Activated CD4-positive, alpha-beta memory T cell treated with anti-CD3 and anti-CD28 coated beads for 36 hours (primary cell): ENCODE measurements around the gene NUDT8. TPM values are rescaled to one million over a fixed set of nuclear protein-coding genes. Genes with fewer than 3 reads are reported as not detected.
A peak's percentile ranks its signal among the peaks of the same experiment; 100 is the strongest.

Experiments used
- CTCF ChIA-PET: fragments of 350-600 bp; sonication (Branson Sonifier 250); formaldehyde crosslinking; loops from one replicate; lab custom pipeline; 2021; ENCODE audit warnings: antibody characterized with exemption, inconsistent platforms; lab: Charles Lee
- POLR2A ChIA-PET: fragments of 350-600 bp; sonication (Branson Sonifier 250); formaldehyde crosslinking; loops from one replicate; lab custom pipeline; 2021; ENCODE audit warnings: antibody characterized with exemption; lab: Charles Lee
- DNase-seq: peaks from one replicate; pipeline ENCODE4 v3.0.0-alpha.2; 2020
- H3K27ac Mint-ChIP-seq: one replicate; pipeline ENCODE4 v1.8.0; 2021; ENCODE audit warnings: mixed read lengths
- H3K27me3 Mint-ChIP-seq: one replicate; pipeline ENCODE4 v1.8.0; 2021; ENCODE audit warnings: mixed read lengths
- H3K36me3 Mint-ChIP-seq: one replicate; pipeline ENCODE4 v1.8.0; 2021; ENCODE audit warnings: mixed read lengths
- H3K4me1 Mint-ChIP-seq: one replicate; pipeline ENCODE4 v1.8.0; 2021; ENCODE audit warnings: low read depth, mixed read lengths
- H3K4me3 Mint-ChIP-seq: one replicate; pipeline ENCODE4 v1.8.0; 2021; ENCODE audit warnings: mild to moderate bottlenecking, mixed read lengths
- H3K9me3 Mint-ChIP-seq: one replicate; pipeline ENCODE4 v1.8.0; 2021; ENCODE audit warnings: mixed read lengths
- intact Hi-C: fragments of 100-400 bp; cut with micrococcal nuclease; formaldehyde crosslinking; loops from one replicate; pipeline ENCODE4 v1.15.1; 2023
- total RNA-seq, 2 experiments: library from RNA; stranded (reverse); gene quantifications; one replicate each; pipeline ENCODE4 v1.2.3, GENCODE V29; 2021

Gene NUDT8
- 10 to 100 TPM; 23.3 to 24.3 TPM for total RNA-seq

- peak within 1 kb of the TSS; percentile 88 for H3K27ac Mint-ChIP-seq
- peak within 1 kb of the TSS; percentile 81 for H3K4me3 Mint-ChIP-seq
- no peaks in the 10 kb centered on the region for H3K9me3 Mint-ChIP-seq
- peaks cover 6% of the 10 kb centered on the region for H3K4me1 Mint-ChIP-seq
- H3K36me3 Mint-ChIP-seq, result no peaks in the 10 kb centered on the region
- no peaks in the 10 kb centered on the region for H3K27me3 Mint-ChIP-seq
- POLR2A ChIA-PET, result interaction anchor here (0.6 to 3.0 kb wide), 10 partner anchors 13 to 276 kb away, joined by 3 to 17 read pairs (median 4); partner anchors contain the start of genes ACY3 and POLD4
- peak; percentile 92 for DNase-seq
- CTCF ChIA-PET, result interaction anchor here (0.6 to 5.3 kb wide), 25 partner anchors 9 to 312 kb away, joined by 3 to 90 read pairs (median 5); partner anchors contain the start of genes ACY3, CDK2AP2 and TBX10
- intact Hi-C loops, result loop anchor here (1.0 to 5.0 kb wide), 5 partner anchors 15 to 176 kb away; partner anchors contain the start of gene NDUFV1
Measured at GRCh38 chr11:67629386-67630227, at the start of gene NUDT8. Gene NUDT8 (minus strand): TSS chr11:67629937. CDS start chr11:67629911, 26 bp downstream.

DNA sequence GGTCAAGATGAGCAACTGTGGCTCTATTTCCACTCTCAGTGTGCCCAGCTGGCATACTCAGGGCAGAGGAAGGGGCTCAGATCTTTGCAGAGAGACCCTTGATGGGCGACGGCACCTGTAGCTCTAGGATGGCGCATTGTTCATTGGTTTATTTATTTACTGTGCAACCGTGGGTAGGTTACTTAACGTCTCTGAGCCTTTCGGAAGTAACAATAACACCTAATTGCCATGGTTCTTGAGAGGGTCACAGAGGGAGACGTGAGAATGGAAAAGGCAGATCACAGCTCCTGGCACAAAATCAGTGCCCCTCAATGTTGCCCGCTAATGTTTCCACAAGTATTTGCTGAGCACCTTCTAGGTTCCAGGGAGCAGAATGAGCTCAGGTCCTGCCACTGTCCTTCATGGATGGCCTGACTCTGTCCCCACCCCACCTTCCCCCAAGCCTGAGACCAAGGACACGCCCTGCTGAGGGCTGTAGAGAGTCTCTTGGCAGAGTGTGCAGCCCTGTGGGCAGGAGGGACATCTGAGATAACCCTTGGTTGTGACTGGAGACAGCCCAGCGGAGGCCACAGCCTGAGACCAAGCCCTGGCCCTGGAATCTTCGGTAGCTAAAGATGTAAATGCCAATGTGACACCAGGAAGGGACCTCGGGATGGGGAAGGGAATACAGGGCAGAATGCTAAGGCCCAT is 45.5 kb upstream of the NUDT8 start:
- Mint-ChIP-seq H3K4me1 (no peaks in the 10 kb centered on the region), H3K27me3 (peaks cover 11% of the 10 kb centered on the region), H3K9me3 (peaks cover 2% of the 10 kb centered on the region), H3K4me3 (no peak overlapping the region), H3K27ac (no peak overlapping the region), H3K36me3 (no peaks in the 10 kb centered on the region)
- CTCF ChIA-PET, result interaction anchor here (0.6 kb wide), 1 partner anchor 332 kb away, joined by 4 read pairs; no protein-coding TSS in a partner anchor
- POLR2A ChIA-PET, result no interaction called here
- no peak for DNase-seq
- intact Hi-C loops, result no loop called here

GRCh38 chr11:67674442-67674871 is 44.7 kb upstream of the NUDT8 start, which contains the start of gene ALDH3B2:
Gene ALDH3B2 (minus strand): TSS chr11:67674623. CDS start chr11:67666935, 7,688 bp downstream.
- H3K4me3 Mint-ChIP-seq, result no peak within 1 kb of the TSS
- H3K4me1 Mint-ChIP-seq, result no peaks in the 10 kb centered on the region
- peaks cover 11% of the 10 kb centered on the region for H3K27me3 Mint-ChIP-seq
- POLR2A ChIA-PET, result no interaction called here
- DNase-seq, result no peak
- CTCF ChIA-PET, result no interaction called here
- peaks cover 2% of the 10 kb centered on the region for H3K9me3 Mint-ChIP-seq
- intact Hi-C loops, result no loop called here
- no peaks in the 10 kb centered on the region for H3K36me3 Mint-ChIP-seq
- H3K27ac Mint-ChIP-seq, result no peak within 1 kb of the TSS

DNA sequence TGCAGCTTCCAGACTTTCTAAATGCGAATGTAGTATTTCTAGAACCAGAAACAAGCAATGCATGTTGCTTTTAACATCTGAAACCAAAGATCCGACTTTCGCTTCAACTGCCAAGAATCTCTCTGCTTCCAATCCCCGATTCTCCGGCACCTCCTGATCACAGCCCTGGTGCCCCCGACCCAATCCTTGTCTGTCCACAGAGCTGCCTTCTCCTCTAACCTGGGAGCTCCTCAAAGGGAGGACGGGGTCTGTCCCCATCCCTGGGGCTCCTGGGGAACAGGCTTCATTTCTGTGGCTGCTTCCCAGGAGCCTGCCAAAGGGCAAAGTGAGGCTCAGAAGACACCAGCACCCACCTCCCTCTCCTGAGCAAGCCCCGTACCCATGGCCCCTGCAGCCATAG is 44.2 kb upstream of the NUDT8 start:
- peaks cover 11% of the 10 kb centered on the region for H3K27me3 Mint-ChIP-seq
- intact Hi-C loops, result no loop called here
- H3K27ac Mint-ChIP-seq, result no peak overlapping the region
- H3K9me3 Mint-ChIP-seq, result peaks cover 2% of the 10 kb centered on the region
- CTCF ChIA-PET, result no interaction called here
- POLR2A ChIA-PET, result no interaction called here
- DNase-seq, result no peak
- H3K4me1 Mint-ChIP-seq, result no peaks in the 10 kb centered on the region
- no peaks in the 10 kb centered on the region for H3K36me3 Mint-ChIP-seq
- no peak overlapping the region for H3K4me3 Mint-ChIP-seq

DNA sequence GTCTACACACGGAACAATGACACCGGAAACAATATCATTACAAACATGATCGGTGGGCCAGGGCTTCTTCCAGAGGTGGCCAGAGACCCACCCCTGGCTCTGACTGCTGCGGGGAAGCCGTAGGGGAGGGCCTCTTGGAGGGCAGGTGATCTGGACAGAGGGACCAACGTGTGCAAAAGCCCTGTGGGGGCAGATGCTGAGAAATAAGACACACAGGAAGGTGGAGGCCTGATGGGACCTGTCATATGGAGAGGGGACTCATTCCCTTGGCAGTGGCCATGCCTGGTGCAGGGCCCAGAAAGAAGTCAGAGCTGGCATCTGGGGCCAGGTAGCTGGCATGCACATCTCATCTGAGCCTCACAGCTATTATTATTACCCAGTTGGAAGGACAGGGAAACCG is 43.6 kb upstream of the NUDT8 start:
- Mint-ChIP-seq H3K27me3 (peaks cover 11% of the 10 kb centered on the region), H3K27ac (no peak overlapping the region), H3K36me3 (no peaks in the 10 kb centered on the region), H3K4me3 (no peak overlapping the region), H3K9me3 (peaks cover 2% of the 10 kb centered on the region), H3K4me1 (no peaks in the 10 kb centered on the region)
- POLR2A ChIA-PET, result no interaction called here
- CTCF ChIA-PET, result interaction anchor here (1.2 kb wide), 1 partner anchor 15 kb away, joined by 3 read pairs; no protein-coding TSS in a partner anchor
- no peak for DNase-seq
- intact Hi-C loops, result no loop called here

GRCh38 chr11:67671211-67671520 is 41.4 kb upstream of the NUDT8 start:
- ChIA-PET CTCF (interaction anchor here (0.6 to 1.2 kb wide), 2 partner anchors 11 to 354 kb away, joined by 3 read pairs; no protein-coding TSS in a partner anchor), POLR2A (no interaction called here)
- no peaks in the 10 kb centered on the region for H3K36me3 Mint-ChIP-seq
- DNase-seq, result no peak
- no peaks in the 10 kb centered on the region for H3K4me1 Mint-ChIP-seq
- H3K27ac Mint-ChIP-seq, result no peak overlapping the region
- H3K27me3 Mint-ChIP-seq, result peaks cover 11% of the 10 kb centered on the region
- H3K4me3 Mint-ChIP-seq, result no peak overlapping the region
- intact Hi-C loops, result no loop called here
- peaks cover 2% of the 10 kb centered on the region for H3K9me3 Mint-ChIP-seq

DNA sequence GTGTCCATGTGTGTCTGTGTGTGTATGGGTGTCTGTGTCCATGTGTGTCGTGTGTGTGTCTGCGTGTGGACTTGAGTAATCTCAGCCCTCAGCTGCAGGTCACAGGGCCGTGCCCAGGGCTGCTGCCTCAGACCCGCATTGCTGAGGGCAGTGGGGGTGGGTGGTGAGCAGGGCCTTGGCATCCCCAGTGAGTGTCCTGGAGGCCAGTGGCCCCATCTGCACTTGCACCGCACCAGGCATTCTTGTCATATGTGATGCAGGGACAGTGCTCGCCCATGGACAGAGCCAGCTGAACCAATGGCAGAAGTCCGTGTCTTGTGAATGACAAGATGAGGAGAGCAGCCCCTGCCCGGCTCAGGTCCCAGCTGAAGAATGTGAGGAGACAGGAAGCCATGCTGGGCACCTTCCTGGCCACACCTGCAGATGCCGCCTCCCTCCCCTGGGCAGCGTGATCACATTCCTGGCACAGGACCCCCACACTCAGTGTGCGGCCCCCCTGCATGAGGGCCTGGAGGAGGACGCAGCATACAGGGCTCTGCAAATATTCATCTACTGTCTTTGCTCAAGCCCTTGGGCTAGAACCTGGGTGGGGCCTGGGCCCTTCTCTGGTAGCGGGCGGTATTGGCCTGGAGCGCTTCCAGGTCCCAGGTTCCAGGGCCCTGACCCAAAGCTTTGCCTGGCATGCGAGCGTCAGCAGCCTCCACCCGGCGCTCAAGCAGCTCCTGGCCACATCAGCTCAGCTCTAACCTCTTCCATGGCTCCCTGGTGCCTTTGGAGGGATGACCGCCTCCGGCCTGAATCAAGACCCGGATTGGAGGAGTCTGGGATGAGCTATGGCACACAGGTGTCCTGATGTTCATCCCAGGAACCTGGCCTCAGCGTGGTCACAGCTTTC is 40.8 kb upstream of the NUDT8 start:
- H3K9me3 Mint-ChIP-seq, result peaks cover 1% of the 10 kb centered on the region
- H3K4me3 Mint-ChIP-seq, result no peak overlapping the region
- H3K4me1 Mint-ChIP-seq, result no peaks in the 10 kb centered on the region
- intact Hi-C loops, result no loop called here
- no peak overlapping the region for H3K27ac Mint-ChIP-seq
- ChIA-PET CTCF (interaction anchor here (0.6 to 1.2 kb wide), 2 partner anchors 11 to 354 kb away, joined by 3 read pairs; no protein-coding TSS in a partner anchor), POLR2A (no interaction called here)
- no peaks in the 10 kb centered on the region for H3K36me3 Mint-ChIP-seq
- peaks cover 11% of the 10 kb centered on the region for H3K27me3 Mint-ChIP-seq
- DNase-seq, result no peak

DNA sequence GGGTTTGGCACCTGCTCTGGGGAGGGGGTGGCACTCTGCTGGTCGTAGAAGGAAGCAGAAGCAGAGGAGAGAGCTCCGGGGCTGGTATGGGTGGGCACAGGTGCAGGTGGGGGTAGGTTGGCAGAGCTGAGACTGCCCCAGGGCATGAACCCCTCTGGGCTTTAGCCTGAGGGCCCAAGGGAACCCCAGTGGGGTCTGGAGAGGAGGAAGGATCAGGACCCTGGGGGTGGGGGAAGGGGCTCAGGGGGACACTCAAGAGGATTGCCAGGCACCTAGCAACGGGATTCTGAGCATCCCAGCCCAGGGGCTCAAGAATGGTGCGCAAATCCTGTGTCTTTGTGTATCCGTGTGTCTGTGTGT is 38.4 kb upstream of the NUDT8 start:
- ChIA-PET POLR2A (no interaction called here), CTCF (no interaction called here)
- DNase-seq, result no peak
- no peak overlapping the region for H3K4me3 Mint-ChIP-seq
- intact Hi-C loops, result no loop called here
- H3K27me3 Mint-ChIP-seq, result peaks cover under 1% of the 10 kb centered on the region
- H3K9me3 Mint-ChIP-seq, result no peaks in the 10 kb centered on the region
- H3K27ac Mint-ChIP-seq, result no peak overlapping the region
- no peaks in the 10 kb centered on the region for H3K36me3 Mint-ChIP-seq
- no peaks in the 10 kb centered on the region for H3K4me1 Mint-ChIP-seq

GRCh38 chr11:67667490-67668191 is 37.9 kb upstream of the NUDT8 start:
- no peaks in the 10 kb centered on the region for H3K27me3 Mint-ChIP-seq
- POLR2A ChIA-PET, result no interaction called here
- CTCF ChIA-PET, result no interaction called here
- DNase-seq, result no peak
- no peaks in the 10 kb centered on the region for H3K36me3 Mint-ChIP-seq
- H3K27ac Mint-ChIP-seq, result no peak overlapping the region
- H3K4me1 Mint-ChIP-seq, result no peaks in the 10 kb centered on the region
- H3K4me3 Mint-ChIP-seq, result no peak overlapping the region
- intact Hi-C loops, result no loop called here
- H3K9me3 Mint-ChIP-seq, result no peaks in the 10 kb centered on the region

DNA sequence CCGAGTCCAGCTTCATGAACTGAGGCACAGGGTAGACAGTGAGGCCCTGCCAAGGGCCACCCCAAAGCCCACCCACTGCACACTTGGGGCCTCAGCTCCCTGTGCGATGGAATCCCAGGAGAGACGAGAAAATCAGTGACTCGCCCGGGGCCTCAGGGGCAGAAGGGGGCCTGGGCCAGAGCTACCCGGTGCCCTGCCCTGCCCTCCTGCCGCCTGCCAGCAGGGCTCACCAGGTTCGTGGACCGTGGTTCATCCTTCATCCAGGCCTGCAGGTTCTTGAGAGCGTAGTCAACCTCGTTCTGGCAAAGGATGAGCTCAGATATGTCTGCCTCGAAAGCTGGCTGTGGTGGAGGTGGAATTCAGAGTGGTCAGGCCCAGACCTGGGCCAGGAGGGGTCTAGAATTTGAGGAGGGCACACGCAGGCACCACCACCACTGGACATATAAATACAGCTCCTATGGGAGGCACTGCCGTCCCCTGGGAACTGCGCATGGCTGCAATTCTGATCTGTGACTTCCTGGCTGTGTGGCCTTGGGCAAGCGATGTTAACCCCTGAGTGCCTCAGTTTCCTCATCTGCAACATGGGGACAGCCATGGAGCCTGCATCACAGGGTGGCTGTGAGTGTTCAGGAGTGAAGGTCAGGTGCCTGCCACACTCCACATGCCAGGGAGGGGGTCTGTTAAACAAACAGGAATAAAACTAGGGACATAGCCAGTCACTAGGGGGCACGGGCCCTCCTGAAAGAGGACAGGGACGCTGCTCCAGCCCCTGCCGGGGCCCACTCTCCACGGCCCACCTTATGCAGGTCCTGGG is 37.1 kb upstream of the NUDT8 start:
- DNase-seq, result no peak
- Mint-ChIP-seq H3K4me3 (no peak overlapping the region), H3K27me3 (no peaks in the 10 kb centered on the region), H3K36me3 (no peaks in the 10 kb centered on the region), H3K9me3 (no peaks in the 10 kb centered on the region), H3K27ac (no peak overlapping the region), H3K4me1 (no peaks in the 10 kb centered on the region)
- CTCF ChIA-PET, result interaction anchor here (1.1 kb wide), 1 partner anchor 37 kb away, joined by 4 read pairs; the partner anchor contains the start of gene NUDT8
- POLR2A ChIA-PET, result no interaction called here
- intact Hi-C loops, result no loop called here
